KMS-11 (cell line): ENCODE data around the gene HADHB.

ENCODE experiments used
- H2AFZ ChIP-seq: fragments of 200-600 bp; sonication (generic); 2 replicates; pipeline ENCODE4 v1.6.1; 2016; ENCODE audit warnings: antibody characterized with exemption, mixed run types, low read depth
- H3K27ac ChIP-seq: fragments of 200-600 bp; sonication (generic); 2 replicates; pipeline ENCODE4 v1.6.1; 2016; ENCODE audit warnings: mild to moderate bottlenecking, mixed run types
- H3K27me3 ChIP-seq: fragments of 200-600 bp; sonication (generic); 2 replicates; pipeline ENCODE4 v1.6.1; 2017; ENCODE audit warnings: mild to moderate bottlenecking, low read depth, mixed run types, moderate library complexity; ENCODE audit not compliant: insufficient read depth
- H3K36me3 ChIP-seq: fragments of 200-600 bp; sonication (generic); 2 replicates; pipeline ENCODE4 v1.6.1; 2017; ENCODE audit warnings: mild to moderate bottlenecking, mixed run types; ENCODE audit not compliant: insufficient read depth
- H3K4me1 ChIP-seq: fragments of 200-600 bp; sonication (generic); 2 replicates; pipeline ENCODE4 v1.6.1; 2016; ENCODE audit warnings: mild to moderate bottlenecking, low read depth, mixed run types; ENCODE audit not compliant: poor library complexity, severe bottlenecking
- H3K4me2 ChIP-seq: fragments of 200-600 bp; sonication (generic); 2 replicates; pipeline ENCODE4 v1.7.0; 2016; ENCODE audit warnings: mild to moderate bottlenecking, mixed run types
- H3K4me3 ChIP-seq: fragments of 200-600 bp; sonication (generic); IDR thresholded peaks from 2 replicates; pipeline ENCODE4 v1.6.1; 2017; ENCODE audit warnings: low read depth, low read length, mixed read lengths; ENCODE audit not compliant: insufficient read depth
- H3K79me2 ChIP-seq: fragments of 200-600 bp; sonication (generic); 2 replicates; pipeline ENCODE4 v1.6.1; 2016; ENCODE audit warnings: low read depth, mixed run types; ENCODE audit not compliant: insufficient read depth
- H3K9ac ChIP-seq: fragments of 200-600 bp; sonication (generic); 2 replicates; pipeline ENCODE4 v1.6.1; 2016; ENCODE audit warnings: mild to moderate bottlenecking, mixed run types
- H4K20me1 ChIP-seq: fragments of 200-600 bp; sonication (generic); 2 replicates; pipeline ENCODE4 v1.6.1; 2016; ENCODE audit warnings: mild to moderate bottlenecking, mixed run types; ENCODE audit not compliant: insufficient read depth
- TF ChIP-seq, protein P1 (sequence below): fragments of 200-600 bp; sonication (generic); conservative IDR thresholded peaks from 2 replicates; pipeline ENCODE4 v1.6.1; 2017; ENCODE audit warnings: low read depth, mild to moderate bottlenecking, antibody characterized with exemption, low read length, moderate library complexity, mixed read lengths

The HADHB gene

GRCh38 chr2:26276484-26277227 is 31.9 kb downstream of the HADHB start:
- no peaks in the 10 kb centered on the region for H4K20me1 ChIP-seq
- no peaks in the 10 kb centered on the region for H3K79me2 ChIP-seq
- H3K4me3 ChIP-seq, result no peak overlapping the region
- H3K36me3 ChIP-seq, result peaks cover 7% of the 10 kb centered on the region; the same call in 1 of the 2 replicates
- no peaks in the 10 kb centered on the region for H3K27me3 ChIP-seq
- H3K4me2 ChIP-seq, result no peak overlapping the region
- H3K9ac ChIP-seq, result no peak overlapping the region
- H3K27ac ChIP-seq, result no peak overlapping the region
- TF ChIP-seq, protein P1, sequence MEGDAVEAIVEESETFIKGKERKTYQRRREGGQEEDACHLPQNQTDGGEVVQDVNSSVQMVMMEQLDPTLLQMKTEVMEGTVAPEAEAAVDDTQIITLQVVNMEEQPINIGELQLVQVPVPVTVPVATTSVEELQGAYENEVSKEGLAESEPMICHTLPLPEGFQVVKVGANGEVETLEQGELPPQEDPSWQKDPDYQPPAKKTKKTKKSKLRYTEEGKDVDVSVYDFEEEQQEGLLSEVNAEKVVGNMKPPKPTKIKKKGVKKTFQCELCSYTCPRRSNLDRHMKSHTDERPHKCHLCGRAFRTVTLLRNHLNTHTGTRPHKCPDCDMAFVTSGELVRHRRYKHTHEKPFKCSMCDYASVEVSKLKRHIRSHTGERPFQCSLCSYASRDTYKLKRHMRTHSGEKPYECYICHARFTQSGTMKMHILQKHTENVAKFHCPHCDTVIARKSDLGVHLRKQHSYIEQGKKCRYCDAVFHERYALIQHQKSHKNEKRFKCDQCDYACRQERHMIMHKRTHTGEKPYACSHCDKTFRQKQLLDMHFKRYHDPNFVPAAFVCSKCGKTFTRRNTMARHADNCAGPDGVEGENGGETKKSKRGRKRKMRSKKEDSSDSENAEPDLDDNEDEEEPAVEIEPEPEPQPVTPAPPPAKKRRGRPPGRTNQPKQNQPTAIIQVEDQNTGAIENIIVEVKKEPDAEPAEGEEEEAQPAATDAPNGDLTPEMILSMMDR, result no peak
- no peak overlapping the region for H2AFZ ChIP-seq
- H3K4me1 ChIP-seq, result no peaks in the 10 kb centered on the region

- Histone ChIP-seq H3K79me2 (no peaks in the 10 kb centered on the region), H3K9ac (no peak overlapping the region), H4K20me1 (no peaks in the 10 kb centered on the region), H3K4me3 (no peak overlapping the region), H3K4me2 (no peak overlapping the region), H2AFZ (no peak overlapping the region), H3K36me3 (peaks cover 7% of the 10 kb centered on the region; the same call in 1 of the 2 replicates), H3K27ac (no peak overlapping the region), H3K27me3 (no peaks in the 10 kb centered on the region), H3K4me1 (no peaks in the 10 kb centered on the region)
- TF ChIP-seq, protein P1, result no peak
Measured at GRCh38 chr2:26279886-26280285, 35.1 kb downstream of the HADHB start.

DNA sequence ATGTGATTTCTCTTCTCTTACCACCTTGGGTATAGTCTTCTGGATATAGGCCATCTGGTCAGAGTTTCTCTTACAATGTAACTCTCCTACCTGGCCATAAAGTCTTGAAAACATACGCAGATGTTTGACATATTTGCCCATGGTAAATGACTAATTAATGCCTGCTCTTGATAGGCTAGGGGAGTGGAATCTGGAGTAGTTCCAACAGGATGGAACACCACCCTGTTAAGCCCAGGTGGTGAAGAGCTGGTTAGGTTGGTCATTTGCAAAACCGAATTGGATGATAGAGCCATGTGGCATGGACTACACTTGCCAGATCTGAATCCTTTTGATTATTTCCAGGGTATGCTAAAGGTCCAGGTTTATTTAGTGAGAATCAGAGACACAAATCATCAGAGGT is 36.5 kb downstream of the HADHB start:
- Histone ChIP-seq H3K4me2 (no peak overlapping the region), H2AFZ (no peak overlapping the region), H3K27me3 (no peaks in the 10 kb centered on the region), H3K4me3 (no peak overlapping the region), H3K79me2 (no peaks in the 10 kb centered on the region), H3K27ac (no peak overlapping the region), H3K4me1 (no peaks in the 10 kb centered on the region), H4K20me1 (no peaks in the 10 kb centered on the region), H3K36me3 (peaks cover 7% of the 10 kb centered on the region; the same call in 1 of the 2 replicates), H3K9ac (no peak overlapping the region)
- TF ChIP-seq, protein P1, result no peak

DNA sequence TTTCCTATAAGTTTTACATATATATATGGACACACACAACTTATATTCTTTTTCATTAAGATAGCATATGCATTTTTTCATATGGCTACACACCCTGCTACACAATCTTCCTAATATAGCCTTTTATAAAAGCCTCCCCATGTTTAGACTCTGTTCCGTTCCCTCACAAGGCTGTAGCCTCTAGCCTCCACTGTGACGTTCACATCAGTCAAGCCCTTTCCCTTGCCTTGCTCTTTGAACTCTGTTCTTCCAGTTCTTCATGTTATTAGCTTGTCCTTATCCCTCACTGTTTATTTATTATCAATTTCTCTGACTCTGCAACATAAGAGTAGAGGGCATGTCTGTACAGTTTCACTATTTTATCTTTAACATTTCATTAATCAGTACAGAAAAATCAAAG is 38.9 kb downstream of the HADHB start:
- H2AFZ ChIP-seq, result no peak overlapping the region
- no peak overlapping the region for H3K4me3 ChIP-seq
- H3K27ac ChIP-seq, result no peak overlapping the region
- H3K9ac ChIP-seq, result no peak overlapping the region
- H3K27me3 ChIP-seq, result no peaks in the 10 kb centered on the region
- no peaks in the 10 kb centered on the region for H3K4me1 ChIP-seq
- no peaks in the 10 kb centered on the region for H3K79me2 ChIP-seq
- TF ChIP-seq, protein P1, result no peak
- H3K4me2 ChIP-seq, result no peak overlapping the region
- peaks cover 7% of the 10 kb centered on the region; the same call in 1 of the 2 replicates for H3K36me3 ChIP-seq
- H4K20me1 ChIP-seq, result no peaks in the 10 kb centered on the region
